ENCODE measurements around the gene CDPF1.
"Not testable (repeated sequence)": the region's sequence is repeated elsewhere in the genome, so short reads cannot be mapped to it uniquely, and the experiment has no call there.

CDPF1 gene

DNA sequence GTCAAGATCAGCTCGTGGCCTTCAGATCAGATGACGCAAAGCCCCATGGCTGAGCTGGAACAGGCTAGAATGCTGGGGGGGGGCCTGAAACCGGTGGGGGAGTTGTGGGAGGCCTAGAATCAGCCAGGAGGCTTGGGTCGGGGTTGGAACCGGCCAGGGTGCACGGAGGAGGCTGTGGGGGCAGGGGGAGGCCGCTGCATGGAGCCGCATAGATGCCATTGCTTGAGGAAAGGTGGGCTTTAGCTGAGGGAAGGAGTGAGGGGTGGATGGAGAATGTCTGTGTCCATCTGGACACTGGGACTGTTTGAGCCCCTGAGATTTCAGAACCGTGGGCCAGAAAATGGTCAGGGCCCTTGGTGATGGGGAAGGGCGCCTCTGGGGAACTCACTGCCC, 25.2 kb downstream of the CDPF1 start:
- DNase-seq (ENCODE audit: low read depth in 2 of 2) = no peak

DNA sequence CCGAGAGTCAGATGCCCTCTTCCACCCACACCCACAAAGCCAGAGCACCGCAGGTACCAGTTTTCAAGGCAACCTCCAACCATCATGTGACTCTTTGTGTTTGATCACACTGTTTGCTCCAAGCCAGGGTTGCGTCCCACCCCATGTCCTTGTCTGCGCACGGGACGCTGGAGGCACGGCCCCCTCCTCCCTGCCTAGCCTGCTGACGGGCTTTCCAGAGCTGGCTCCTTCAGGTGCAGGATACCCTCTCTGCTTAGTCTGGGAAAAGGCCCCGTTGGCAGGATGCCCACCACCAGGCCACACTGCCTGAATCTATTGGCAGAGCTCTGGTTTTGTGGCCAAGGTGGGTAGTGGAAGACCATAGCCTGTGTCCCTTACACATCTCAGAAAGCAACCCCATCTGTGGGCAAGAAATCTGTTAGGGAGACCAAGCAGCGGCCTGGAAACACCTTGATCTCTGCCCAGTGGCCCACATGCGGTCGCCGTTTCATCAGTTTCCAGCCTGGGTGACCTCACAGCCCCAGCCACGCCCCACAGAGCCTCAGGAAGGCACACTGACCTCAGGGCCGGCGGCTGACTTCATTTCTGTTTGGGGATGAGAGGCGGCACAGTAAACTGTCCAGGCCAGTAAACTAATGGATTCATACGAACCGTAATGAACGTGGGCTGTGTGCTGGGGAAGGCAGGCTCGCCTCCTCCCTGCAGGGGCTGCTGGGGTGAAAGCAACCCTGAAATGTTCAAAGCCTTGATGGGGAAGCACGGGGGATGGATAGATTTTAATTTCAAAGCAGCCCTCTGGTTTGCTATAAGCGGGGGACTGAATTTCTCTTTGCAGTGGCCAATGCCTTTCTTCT, 25.8 kb downstream of the CDPF1 start:
- no peak for DNase-seq (ENCODE audit: low read depth in 2 of 2)

- no peak for DNase-seq (ENCODE audit: low read depth in 2 of 2)
Measured at GRCh38 chr22:46220921-46221320, 29.2 kb downstream of the CDPF1 start.

GRCh38 chr22:46219636-46220035, 30.5 kb downstream of the CDPF1 start:
- no peak for DNase-seq (ENCODE audit: low read depth in 2 of 2)

DNA sequence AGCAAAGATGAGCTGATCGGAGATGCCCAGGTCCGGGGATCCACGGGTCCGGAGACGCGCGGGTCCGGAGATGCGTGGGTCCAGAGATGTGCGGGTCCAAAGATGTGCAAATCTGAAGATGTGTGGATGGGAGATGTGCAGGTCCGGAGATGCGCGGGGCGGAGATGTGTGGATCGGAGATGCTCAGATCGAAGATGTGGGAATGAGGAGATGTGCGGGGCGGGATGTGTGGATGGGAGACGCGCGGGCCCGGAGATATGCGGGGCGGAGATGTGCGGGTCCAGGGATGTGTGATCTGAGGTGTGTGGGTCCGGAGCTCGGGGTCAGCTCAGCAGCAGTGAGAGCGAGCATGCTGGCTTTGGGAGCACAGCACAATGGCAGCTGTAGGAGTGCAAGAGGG, 35.5 kb downstream of the CDPF1 start:
- no peak for DNase-seq (ENCODE audit: low read depth in 2 of 2)

- no peak for DNase-seq (ENCODE audit: low read depth in 2 of 2)
Measured at GRCh38 chr22:46214149-46214548, 35.9 kb downstream of the CDPF1 start.

DNA sequence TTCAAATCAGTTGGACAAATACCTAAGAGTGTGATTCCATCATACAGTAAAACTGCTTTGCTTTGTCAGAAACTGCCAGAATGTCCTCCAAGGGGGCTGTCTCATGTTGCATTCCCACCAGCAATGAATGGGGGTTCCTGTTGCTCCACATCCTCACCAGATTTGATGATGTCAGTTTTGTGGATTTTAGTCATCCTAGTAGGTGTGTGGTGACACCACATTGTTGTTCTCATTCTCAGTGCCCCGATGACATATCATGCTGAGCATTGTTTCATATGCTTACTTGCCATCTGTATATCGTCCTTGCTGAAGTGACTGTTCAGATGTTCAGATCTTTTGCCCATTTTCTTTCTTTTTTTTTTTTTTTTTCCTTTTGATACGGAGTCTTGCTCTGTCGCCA, 37.0 kb downstream of the CDPF1 start:
- no peak for DNase-seq (ENCODE audit: low read depth in 2 of 2)

DNA sequence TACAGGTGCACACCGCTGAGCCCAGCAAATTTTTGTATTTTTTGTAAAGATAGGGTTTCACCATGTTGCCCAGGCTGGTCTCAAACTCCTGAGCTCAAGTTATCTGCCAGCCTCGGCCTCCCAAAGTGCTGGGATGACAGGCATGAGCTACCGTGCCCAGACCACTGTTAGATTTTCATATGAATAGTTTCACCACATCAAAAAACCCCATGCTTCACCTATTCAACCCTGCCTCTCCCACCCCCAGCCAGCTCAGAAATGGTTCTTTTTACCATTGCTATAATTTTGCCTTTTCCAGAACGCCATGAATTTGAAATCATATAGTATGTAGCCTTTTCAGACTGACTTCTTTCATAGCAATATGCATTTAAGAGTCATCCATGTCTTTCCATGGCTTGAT, 37.9 kb downstream of the CDPF1 start:
- no peak for DNase-seq (ENCODE audit: low read depth in 2 of 2)

- DNase-seq (ENCODE audit: low read depth in 2 of 2) = no peak
Measured at GRCh38 chr22:46209262-46209661, 40.8 kb downstream of the CDPF1 start.

DNA sequence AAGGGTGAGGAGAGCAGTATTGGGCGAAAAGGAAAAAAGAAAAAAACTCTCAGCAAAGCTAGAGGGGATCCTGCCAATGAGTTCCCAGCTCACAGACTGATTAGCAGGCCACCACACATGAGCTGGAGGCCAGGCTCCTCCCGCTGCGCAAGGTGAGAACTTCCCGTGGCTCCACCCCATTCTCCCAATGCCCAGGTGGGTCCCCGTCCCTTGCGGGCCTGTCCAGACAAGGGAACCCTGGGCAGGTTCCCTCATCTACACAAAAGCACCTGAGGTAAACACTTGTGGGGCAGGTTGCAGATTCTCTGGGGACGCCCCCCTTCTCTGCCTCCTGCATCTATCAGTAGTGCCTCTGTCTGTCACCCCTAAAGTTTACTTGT, 46.5 kb downstream of the CDPF1 start:
- DNase-seq (ENCODE audit: low read depth in 2 of 2) = no peak

DNA sequence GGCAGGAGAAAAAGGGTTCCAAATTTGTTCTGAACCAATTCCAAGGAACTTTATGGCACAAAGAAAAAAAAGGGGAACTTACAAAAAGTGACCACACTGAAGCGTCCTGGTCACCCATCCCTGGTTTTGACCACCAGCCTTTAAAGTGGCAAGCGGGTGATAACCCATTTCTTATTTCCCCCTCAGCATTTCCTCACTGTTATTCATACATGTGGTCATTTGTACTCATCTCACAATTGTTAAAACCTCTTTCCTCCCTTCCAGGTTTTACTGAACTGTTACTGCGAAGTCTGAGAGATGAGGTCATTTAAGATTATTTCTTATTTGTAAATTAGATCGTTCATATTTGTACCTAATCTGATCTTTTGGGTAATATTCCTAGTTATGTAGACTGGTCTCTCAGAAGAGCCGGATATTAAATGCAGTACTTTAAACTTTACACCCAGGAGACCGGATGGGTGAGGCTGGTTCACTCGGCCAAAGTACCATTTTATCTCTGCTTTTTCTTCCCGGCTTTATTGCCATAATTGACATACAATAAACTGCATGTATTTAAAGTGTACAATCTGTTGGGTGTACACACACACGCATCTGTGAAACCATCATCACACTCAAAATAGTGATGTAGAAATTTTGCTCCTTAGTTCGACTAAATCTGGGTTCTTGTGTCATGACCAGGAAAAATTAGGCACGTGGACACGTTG, 47.0 kb downstream of the CDPF1 start:
- DNase-seq (ENCODE audit: low read depth in 2 of 2) = no peak

- DNase-seq (ENCODE audit: low read depth in 2 of 2) = no peak
Measured at GRCh38 chr22:46201059-46201757, 48.9 kb downstream of the CDPF1 start.

DNA sequence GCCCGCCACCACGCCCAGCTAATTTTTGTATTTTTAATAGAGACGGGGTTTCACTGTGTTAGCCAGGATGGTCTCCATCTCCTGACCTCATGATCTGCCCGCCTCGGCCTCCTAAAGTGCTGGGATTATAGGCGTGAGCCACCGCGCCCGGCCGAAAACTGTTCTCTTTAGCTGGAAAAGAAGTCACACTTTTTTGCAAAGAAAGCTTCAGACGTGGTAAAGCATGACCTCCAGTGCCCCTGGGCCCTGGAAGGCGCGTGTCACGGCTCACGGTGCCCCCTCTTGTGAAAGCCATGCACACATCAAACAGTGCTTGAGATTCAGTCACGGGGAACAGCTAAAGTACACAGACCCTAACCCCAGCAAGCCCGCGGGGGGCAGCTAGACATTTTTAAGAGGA, 51.3 kb downstream of the CDPF1 start:
- DNase-seq (ENCODE audit: low read depth in 2 of 2) = not testable (repeated sequence)

DNA sequence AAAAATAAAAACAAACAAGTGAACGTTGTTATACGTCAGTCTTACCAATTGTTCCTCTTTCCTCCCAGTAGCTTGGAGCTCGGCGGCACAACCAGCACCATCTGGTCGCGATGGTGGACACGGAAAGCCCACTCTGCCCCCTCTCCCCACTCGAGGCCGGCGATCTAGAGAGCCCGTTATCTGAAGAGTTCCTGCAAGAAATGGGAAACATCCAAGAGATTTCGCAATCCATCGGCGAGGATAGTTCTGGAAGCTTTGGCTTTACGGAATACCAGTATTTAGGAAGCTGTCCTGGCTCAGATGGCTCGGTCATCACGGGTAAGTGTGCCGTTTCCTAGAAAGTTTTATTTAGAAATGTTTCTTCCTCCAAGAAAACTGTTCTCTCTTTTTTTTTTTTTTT, 51.8 kb downstream of the CDPF1 start:
- DNase-seq (ENCODE audit: low read depth in 2 of 2) = no peak

DNA sequence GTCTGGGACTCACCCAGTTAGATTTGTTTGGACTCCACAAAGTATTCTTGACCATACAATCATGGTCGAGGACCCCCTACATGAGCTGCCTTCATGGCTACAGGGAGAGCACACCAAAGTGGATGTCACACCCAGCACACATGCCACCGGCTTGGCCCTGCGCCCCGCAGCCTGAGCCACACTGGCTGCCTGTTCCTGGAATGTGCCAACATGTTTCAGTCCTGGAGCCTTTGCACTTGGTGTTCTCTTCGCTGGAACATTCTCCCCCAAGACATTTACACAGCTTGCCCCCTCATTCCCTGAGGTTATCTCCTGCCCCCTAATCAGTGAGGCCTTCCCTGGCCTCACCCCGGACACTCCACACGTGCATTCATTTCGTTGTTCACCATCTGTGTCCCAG, 53.8 kb downstream of the CDPF1 start:
- DNase-seq (ENCODE audit: low read depth in 2 of 2) = no peak

DNA sequence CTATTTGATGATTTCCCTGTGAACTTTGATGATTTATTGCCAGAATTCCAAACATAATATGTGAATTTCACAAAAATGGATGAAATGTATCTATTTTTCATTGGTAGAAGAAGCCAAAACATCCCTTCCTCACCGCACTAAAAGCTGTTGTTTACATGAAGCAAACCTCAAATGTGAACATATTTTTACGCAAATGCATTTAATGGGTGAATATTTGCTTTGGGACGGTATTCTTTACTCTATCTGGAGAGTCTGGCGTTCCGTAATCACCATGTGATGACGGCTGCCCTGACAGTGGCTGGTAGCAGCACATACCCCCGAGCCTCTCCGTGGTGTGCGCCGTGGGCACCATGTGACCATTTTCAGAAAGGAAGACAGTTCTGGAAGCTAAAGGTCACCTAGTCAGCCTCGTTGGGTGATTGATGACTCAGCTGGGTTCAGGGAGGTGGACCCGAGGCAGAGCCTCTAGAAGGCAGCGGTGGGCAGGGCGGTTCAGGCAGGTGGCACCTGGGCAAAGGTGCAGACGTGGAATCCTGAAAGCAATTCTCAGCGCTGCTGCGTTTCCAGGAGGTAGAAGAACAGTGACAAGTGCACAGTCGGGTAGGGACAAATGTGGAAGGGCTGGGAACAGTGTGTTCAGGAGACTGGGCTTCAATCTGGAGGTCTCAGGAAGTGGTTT, 54.5 kb downstream of the CDPF1 start:
- DNase-seq (ENCODE audit: low read depth in 2 of 2) = no peak

Measured in stimulated activated CD8-positive, alpha-beta memory T cell treated with anti-CD3 and anti-CD28 coated beads, Interleukin-7, amount 100 ng/mL, for 4 hours (primary cell).